GM18858 (cell line): ENCODE data around the gene OXSR1.
"Not testable (repeated sequence)": the region's sequence is repeated elsewhere in the genome, so short reads cannot be mapped to it uniquely, and the experiment has no call there.

Experiments
- ATAC-seq: cut with Tn5 transposase; IDR thresholded peaks from one replicate; pipeline ENCODE4 v1.9.1; 2021; ENCODE audit not compliant: unreplicated experiment

The OXSR1 gene

GRCh38 chr3:38265604-38266307 lies 100.4 kb downstream of the OXSR1 start, which contains the start of gene SLC22A13:
Gene SLC22A13, plus strand, starts transcription at chr3:38265812. Its CDS starts 49 bp downstream, at chr3:38265861.
- no peak for ATAC-seq

DNA sequence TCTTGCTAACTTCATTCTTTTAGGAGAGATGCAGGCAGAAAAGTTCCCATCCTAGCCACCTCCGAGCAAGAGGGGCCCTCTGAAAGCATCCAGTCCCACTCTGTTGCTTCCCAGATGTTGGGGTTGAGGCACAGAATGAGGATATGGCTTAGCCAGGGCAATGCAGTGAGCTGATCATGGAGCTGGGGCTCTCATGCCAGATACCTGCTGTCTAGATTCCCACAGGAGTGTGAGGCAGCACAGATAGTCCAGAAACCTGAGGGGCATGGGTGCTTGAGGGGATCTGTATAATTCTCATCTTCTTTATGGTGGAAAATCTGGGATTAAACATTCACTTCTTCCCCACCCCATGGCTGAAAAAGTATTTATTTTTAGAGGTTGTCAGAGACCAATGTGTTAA lies 101.5 kb downstream of the OXSR1 start:
- no peak for ATAC-seq

DNA sequence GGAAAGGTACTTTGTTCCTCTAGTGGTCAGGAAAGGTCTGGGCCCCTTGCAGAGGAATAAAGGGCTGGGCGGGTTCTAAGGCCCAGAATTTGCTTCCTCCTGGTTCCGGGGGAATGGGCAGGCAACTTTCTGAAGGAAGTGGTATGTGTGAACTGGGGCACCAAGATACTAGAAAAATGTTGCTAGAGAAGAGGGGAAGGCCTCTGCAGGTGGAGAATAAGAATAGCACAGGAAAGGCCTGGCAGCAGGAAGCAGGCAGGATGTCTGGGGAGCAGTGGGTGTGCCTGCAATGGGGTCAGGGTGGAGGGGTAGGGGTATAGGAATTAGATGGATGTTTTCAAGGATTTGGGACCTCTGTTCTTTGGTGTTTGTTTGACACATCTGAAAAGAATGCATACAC lies 102.3 kb downstream of the OXSR1 start:
- ATAC-seq, result no peak

DNA sequence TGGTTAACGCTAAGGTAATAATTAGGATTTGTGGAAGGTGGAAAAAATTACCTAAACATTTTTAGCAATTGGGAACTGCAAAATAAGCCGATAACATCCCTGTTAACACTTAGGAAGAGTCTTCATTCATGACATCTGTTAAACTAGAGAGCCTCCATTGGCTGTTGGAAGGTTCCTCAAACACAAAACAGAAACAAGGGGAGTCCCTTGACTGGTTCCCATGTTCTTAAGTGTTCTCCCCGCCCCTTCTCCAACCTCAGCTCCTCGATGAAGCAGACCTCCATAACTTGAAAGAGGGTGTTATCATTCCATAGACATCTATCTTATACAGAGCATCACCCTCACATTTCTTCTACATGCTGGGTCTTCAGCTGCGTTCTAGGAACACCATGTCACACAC lies 102.8 kb downstream of the OXSR1 start:
- no peak for ATAC-seq

- ATAC-seq, result no peak
Observed at GRCh38 chr3:38268522-38268921, 103.2 kb downstream of the OXSR1 start.

- ATAC-seq, result no peak
Observed at GRCh38 chr3:38270606-38271005, 105.3 kb downstream of the OXSR1 start.

GRCh38 chr3:38271553-38271952 lies 106.2 kb downstream of the OXSR1 start:
- no peak for ATAC-seq

DNA sequence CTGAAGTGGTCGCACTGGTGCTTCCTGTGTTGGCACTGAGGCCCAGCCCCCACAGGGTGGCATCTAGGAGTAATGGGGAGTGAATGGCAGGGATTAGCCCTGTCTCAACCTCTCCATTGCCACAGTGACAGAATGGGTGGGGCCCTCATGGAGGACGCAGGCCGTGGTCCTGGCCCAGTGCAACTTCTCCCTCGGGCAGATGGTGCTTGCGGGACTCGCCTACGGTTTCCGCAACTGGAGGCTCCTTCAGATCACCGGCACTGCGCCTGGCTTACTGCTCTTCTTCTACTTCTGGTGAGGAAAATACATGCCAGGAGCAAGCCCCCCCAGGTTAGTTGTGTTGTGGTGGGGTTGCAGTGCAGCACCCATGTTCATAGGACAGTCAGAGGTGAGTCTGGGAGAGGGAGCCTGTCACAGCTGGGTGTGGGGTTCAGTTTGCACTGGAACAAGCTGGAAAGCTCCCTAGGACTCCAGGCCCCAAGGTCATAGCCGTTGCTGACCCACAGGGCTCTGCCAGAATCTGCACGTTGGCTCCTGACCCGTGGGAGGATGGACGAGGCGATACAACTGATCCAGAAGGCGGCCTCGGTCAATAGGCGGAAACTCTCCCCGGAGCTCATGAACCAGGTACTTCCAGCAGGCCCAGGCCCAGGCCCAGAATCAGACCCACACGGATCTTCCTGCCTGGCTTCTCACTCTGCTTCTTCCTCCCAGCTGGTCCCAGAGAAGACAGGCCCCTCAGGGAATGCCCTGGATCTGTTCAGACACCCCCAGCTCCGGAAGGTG lies 109.7 kb downstream of the OXSR1 start:
- no peak for ATAC-seq

GRCh38 chr3:38275658-38276057 lies 110.3 kb downstream of the OXSR1 start:
- ATAC-seq, result no peak

DNA sequence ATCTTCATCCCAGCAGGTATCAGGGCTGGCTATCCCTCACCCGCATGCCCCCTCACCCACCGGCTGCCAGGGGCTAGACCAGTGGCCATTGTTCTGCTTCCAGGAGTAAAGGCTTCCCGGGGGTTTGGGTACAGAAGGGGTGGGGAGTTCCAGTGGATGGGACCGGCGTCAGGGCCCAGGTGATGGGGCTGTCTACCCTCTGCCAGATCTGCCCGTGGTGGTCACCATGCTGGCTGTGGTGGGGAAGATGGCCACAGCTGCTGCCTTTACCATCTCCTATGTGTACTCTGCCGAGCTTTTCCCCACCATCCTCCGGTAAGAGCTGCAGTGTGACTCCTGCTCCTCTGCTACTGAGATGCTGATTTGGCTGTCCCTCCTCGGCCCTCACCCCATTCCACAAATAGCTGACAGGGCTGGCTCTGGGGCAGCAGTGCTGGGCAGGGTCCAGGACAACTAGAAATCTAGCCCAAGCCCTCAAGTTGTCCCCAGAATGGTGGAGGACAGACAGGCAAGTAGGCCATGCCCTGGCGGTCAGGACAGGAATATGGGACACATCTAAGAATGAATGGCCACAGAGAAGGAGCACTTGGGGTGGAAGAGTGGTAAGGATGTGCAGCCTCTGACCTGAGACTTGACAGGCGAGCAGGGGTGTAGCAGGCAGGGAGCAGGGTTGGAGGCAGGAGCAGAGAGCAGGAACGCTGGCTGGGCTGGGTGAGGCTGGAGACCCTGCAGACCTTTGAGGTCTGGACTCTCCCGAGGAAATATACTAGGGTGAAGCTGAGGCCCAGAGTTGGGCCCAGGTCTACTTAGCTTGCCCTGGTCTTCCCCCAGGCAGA lies 111.0 kb downstream of the OXSR1 start:
- ATAC-seq, result no peak

DNA sequence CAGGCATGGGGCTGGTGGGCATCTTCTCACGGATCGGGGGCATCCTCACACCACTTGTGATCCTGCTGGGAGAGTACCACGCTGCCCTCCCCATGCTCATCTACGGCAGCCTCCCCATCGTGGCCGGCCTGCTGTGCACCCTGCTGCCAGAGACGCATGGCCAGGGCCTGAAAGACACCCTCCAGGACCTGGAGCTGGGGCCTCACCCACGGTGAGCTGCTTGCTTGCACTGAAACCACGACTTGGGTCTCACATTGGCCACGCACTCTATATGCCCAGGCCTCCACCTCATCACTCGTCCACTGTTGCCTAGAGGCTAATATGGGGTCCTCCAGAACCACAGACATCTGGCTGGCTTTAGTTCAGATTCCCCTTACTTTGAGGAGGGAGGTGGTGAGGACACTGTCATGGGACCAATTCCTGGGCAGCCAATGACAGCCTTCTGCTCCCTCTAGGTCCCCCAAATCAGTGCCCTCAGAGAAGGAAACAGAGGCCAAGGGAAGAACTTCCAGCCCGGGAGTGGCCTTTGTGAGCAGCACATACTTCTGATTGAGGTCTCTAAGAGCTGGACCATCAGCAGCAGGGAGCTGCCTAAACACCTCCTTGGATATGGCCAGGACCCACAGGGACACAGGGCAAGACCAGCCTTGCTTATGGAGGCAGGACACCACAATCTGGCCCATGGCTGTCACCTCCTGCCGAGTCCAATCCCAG lies 111.7 kb downstream of the OXSR1 start:
- no peak for ATAC-seq

DNA sequence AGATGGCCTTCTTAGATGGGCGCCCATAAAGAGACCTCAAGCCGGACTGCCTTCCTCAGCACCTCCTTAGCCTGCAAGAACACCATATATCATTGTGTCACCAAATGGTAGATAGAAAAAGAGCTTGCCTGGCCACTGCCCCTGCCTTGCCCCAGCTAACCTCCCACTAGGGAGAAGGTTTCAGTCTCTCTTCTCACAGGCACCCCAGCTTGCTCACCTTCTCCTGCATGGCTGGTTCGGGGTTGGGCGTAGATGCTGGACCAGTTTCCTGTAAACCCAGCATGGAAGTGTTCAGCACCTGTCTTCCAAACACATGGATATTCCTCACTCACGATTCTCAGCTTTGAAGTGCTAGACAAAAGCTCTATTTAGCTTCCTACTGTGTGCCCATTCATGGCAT lies 113.5 kb downstream of the OXSR1 start:
- ATAC-seq, result no peak

DNA sequence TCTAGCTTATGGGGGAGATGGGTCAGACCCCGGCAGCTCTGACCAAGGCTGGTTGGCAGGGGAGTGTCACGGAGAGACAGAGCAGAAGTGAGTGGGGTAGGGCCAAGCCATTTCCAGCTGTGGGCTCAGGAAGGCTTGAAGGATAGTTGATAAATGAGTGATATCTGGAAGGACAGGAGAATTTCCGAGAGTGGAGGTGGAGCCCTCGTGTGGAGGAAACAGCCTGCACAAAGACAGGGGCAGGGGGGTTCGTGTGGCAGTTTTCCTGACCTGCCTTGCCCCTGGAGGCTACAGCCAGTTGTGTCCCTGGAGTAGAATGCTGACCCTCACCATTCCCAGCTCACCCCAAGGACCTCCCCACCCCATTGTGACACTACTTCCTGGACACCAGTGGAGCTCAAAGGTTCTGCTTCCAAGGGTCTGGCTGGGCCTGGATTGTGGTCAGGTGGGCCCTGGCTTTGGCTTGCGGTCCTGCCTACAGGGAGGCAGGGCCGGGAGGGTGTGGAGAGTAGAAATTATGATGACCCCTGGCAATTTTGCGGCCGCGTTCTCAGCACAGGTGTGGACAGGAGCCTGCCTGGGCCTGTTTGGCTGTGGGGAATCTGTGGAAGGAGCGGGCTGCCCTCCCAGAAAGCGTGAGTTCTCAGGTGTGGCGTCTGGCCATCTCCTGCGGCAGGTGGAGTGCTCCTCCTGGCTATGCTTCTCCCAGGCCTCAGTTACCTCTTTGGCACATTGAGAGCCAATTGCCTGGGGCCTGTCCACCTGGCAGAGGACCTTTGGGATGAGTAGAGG lies 116.8 kb downstream of the OXSR1 start, which contains the start of gene SLC22A14:
SLC22A14 (plus strand) TSS at position 400 of the 792 bp plus-strand sequence. CDS start 23,733 bp downstream, outside the sequence.
- no peak for ATAC-seq

GRCh38 chr3:38283810-38284755 lies 118.7 kb downstream of the OXSR1 start:
- no peak for ATAC-seq

GRCh38 chr3:38284756-38285150 lies 119.4 kb downstream of the OXSR1 start:
- ATAC-seq, result no peak

- ATAC-seq, result not testable (repeated sequence)
Observed at GRCh38 chr3:38289286-38290217, 124.2 kb downstream of the OXSR1 start.

DNA sequence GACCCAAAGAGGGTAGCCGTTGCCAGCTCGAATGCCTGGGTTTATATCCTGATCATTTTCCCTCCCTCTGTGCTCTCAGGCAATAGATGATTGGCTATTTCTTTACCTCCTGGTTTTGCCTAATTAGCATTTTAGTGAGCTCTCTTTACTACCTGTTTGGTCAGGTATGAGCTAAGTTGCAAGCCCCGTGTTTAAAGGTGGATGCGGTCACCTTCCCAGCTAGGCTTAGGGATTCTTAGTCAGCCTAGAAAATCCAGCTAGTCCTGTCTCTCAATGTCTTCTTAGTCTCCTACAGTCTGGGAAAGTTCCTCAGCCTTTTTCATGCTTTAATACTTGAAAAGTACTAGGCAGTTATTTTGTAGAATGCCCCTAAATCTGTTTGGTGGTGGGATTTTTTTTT lies 131.7 kb downstream of the OXSR1 start:
- ATAC-seq, result not testable (repeated sequence)

DNA sequence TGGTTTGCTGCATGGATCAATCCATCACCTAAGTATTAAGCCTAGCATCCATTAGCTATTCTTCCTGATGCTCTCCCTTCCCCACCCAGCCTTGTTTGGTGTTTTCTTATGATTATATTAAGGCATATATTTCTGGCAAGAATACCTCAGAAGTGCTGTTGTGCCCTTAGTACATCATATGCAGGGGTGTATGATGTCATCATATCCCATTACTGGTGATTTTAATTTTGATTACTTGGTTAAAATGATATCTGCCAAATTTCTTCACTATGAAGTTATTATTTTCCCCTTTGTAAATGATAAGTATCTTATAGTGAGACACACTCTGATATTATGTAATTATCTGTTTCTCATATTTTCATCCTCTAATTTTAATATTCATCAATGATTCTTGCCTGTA lies 132.2 kb downstream of the OXSR1 start:
- no peak for ATAC-seq
